H1 (cell line): ENCODE measurements around the gene DOCK6. TPM values are rescaled to one million over a fixed set of nuclear protein-coding genes. Genes with fewer than 3 reads are reported as not detected.
A peak's percentile ranks its signal among the peaks of the same experiment; 100 is the strongest.

Source experiments
- CTCF ChIA-PET: fragments of 300-600 bp; sonication (Branson Sonifier 250); formaldehyde crosslinking; loops from one replicate; lab custom pipeline; 2021; ENCODE audit not compliant: partially characterized antibody; lab: Charles Lee
- POLR2A ChIA-PET: fragments of 300-600 bp; sonication (Branson Sonifier 250); formaldehyde crosslinking; loops from one replicate; lab custom pipeline; 2021; ENCODE audit warnings: inconsistent platforms; ENCODE audit not compliant: partially characterized antibody; lab: Charles Lee
- DNase-seq, 2 experiments: peaks; one replicate each; pipeline versions ENCODE4 v3.0.0 to v3.0.0-alpha.2; 2010 to 2022; ENCODE audit warnings: low spot score in 2 of 2, low read depth in 1 of 2, mixed read lengths in 1 of 2
- FAIRE-seq: peaks from 2 replicates; lab custom pipeline; 2011; peaks lifted over from hg19 to GRCh38; lab: Jason Lieb, UNC
- H2AFZ ChIP-seq: 2 replicates; pipeline ENCODE4 v1.8.1; 2012; ENCODE audit warnings: low read length, inconsistent platforms
- H2AK5ac ChIP-seq: 2 replicates; pipeline ENCODE4 v1.6.1; 2013; ENCODE audit warnings: low read depth, low read length
- H2BK120ac ChIP-seq: replicated peaks from 2 replicates; pipeline ENCODE3; 2013; ENCODE audit warnings: low read depth, low read length, inconsistent platforms
- H2BK12ac ChIP-seq: 2 replicates; pipeline ENCODE4 v1.6.1; 2013; ENCODE audit warnings: low read depth, low read length
- H2BK15ac ChIP-seq: 2 replicates; pipeline ENCODE4 v1.6.1; 2013; ENCODE audit warnings: low read length
- H2BK20ac ChIP-seq: 2 replicates; pipeline ENCODE4 v1.6.1; 2013; ENCODE audit warnings: low read length
- H2BK5ac ChIP-seq: 2 replicates; pipeline ENCODE4 v1.6.1; 2013; ENCODE audit warnings: low read depth, low read length
- H3K14ac ChIP-seq: 2 replicates; pipeline ENCODE4 v1.6.1; 2013; ENCODE audit warnings: inconsistent platforms; ENCODE audit not compliant: insufficient read length
- H3K18ac ChIP-seq: 2 replicates; pipeline ENCODE4 v1.6.1; 2013; ENCODE audit warnings: low read length; ENCODE audit errors: extremely low read depth
- H3K23ac ChIP-seq: 2 replicates; pipeline ENCODE4 v1.6.1; 2013; ENCODE audit warnings: inconsistent platforms; ENCODE audit not compliant: insufficient read length
- H3K23me2 ChIP-seq: 2 replicates; pipeline ENCODE4 v1.6.1; 2013; ENCODE audit warnings: low read depth, low read length
- H3K27ac ChIP-seq: 2 replicates; pipeline ENCODE4 v1.6.1; 2011; ENCODE audit warnings: low read depth, low read length, inconsistent platforms
- H3K27me3 ChIP-seq, 4 experiments: replicated peaks in 1 of 4; 1 replicate in 1 of 4; 2 replicates in 3 of 4; pipeline versions ENCODE4 v1.6.1 to v1.8.1; 2011 to 2013; ENCODE audit warnings: low read length in 3 of 4, mild to moderate bottlenecking in 3 of 4, inconsistent platforms in 2 of 4, mixed read lengths in 2 of 4, moderate library complexity in 1 of 4; ENCODE audit not compliant: control insufficient read depth in 3 of 4, insufficient read depth in 3 of 4; ENCODE audit errors: extremely low read depth in 1 of 4
- H3K36me3 ChIP-seq, 4 experiments: 2 replicates each; pipeline versions ENCODE4 v1.6.1 to v1.8.1; 2011 to 2013; ENCODE audit warnings: mild to moderate bottlenecking in 4 of 4, low read length in 3 of 4, moderate library complexity in 2 of 4, control low read depth in 1 of 4, inconsistent platforms in 1 of 4; ENCODE audit not compliant: insufficient read depth in 4 of 4, control insufficient read depth in 2 of 4
- H3K4ac ChIP-seq: replicated peaks from 2 replicates; pipeline ENCODE3; 2013; ENCODE audit warnings: low read length, low read depth, mixed read lengths, inconsistent platforms; ENCODE audit not compliant: insufficient read length
- H3K4me1 ChIP-seq, 4 experiments: replicated peaks in 1 of 4; 1 replicate in 1 of 4; 2 replicates in 3 of 4; pipeline versions ENCODE4 v1.6.1 to v1.8.1; 2011 to 2013; ENCODE audit warnings: low read length in 3 of 4, inconsistent platforms in 2 of 4, mixed read lengths in 1 of 4; ENCODE audit not compliant: insufficient read depth in 4 of 4, control insufficient read depth in 3 of 4
- H3K4me2 ChIP-seq, 2 experiments: 2 replicates each; pipeline versions ENCODE4 v1.6.1 to v1.8.1; 2011 to 2013; ENCODE audit warnings: low read depth in 2 of 2, low read length in 2 of 2, control low read depth in 1 of 2, inconsistent platforms in 1 of 2, mild to moderate bottlenecking in 1 of 2; ENCODE audit not compliant: insufficient read depth in 1 of 2
- H3K4me3 ChIP-seq, 4 experiments: fragments of 200-600, 300-600 bp in 1 of 4; sonication (generic), shearing (Covaris generic), sonication (Bioruptor Twin) in 1 of 4; 2 replicates each; pipeline versions ENCODE4 v1.5.1 to v1.8.1; 2011 to 2016; ENCODE audit warnings: low read length in 4 of 4, low read depth in 3 of 4, control low read depth in 2 of 4, inconsistent platforms in 2 of 4, mild to moderate bottlenecking in 2 of 4, mixed read lengths in 1 of 4, moderate library complexity in 1 of 4; ENCODE audit not compliant: insufficient read depth in 2 of 4; ENCODE audit errors: extremely low read depth in 1 of 4
- H3K56ac ChIP-seq: replicated peaks from 2 replicates; pipeline ENCODE3; 2013; ENCODE audit warnings: low read depth, mild to moderate bottlenecking, mixed read lengths, low read length, inconsistent platforms; ENCODE audit not compliant: insufficient read length
- H3K79me1 ChIP-seq: 2 replicates; pipeline ENCODE4 v1.6.1; 2013; ENCODE audit warnings: low read depth, low read length, control low read depth
- H3K79me2 ChIP-seq, 2 experiments: 2 replicates each; pipeline versions ENCODE4 v1.6.1 to v1.8.1; 2012 to 2013; ENCODE audit warnings: low read length in 2 of 2, mild to moderate bottlenecking in 2 of 2, inconsistent platforms in 1 of 2; ENCODE audit not compliant: insufficient read depth in 2 of 2, control insufficient read depth in 1 of 2
- H3K9ac ChIP-seq, 4 experiments: replicated peaks in 1 of 4; 1 replicate in 1 of 4; 2 replicates in 3 of 4; pipeline versions ENCODE4 v1.6.1 to v1.8.1; 2011 to 2013; ENCODE audit warnings: low read depth in 3 of 4, low read length in 3 of 4, control low read depth in 2 of 4, mild to moderate bottlenecking in 2 of 4, moderate library complexity in 2 of 4, inconsistent platforms in 1 of 4; ENCODE audit errors: extremely low read depth in 1 of 4
- H3K9me3 ChIP-seq, 2 experiments: 2 replicates each; pipeline versions ENCODE4 v1.6.1 to v1.8.1; 2012 to 2013; ENCODE audit warnings: mild to moderate bottlenecking in 2 of 2, moderate library complexity in 2 of 2, control low read depth in 1 of 2, inconsistent platforms in 1 of 2, low read depth in 1 of 2, low read length in 1 of 2, mixed read lengths in 1 of 2; ENCODE audit not compliant: insufficient read depth in 2 of 2
- H4K20me1 ChIP-seq, 2 experiments: replicated peaks in 1 of 2; 2 replicates each; pipeline versions ENCODE3 to v1.8.1; 2011 to 2013; ENCODE audit warnings: inconsistent platforms in 2 of 2, low read length in 2 of 2, mild to moderate bottlenecking in 1 of 2; ENCODE audit not compliant: insufficient read depth in 2 of 2, control insufficient read depth in 1 of 2
- H4K5ac ChIP-seq: 2 replicates; pipeline ENCODE4 v1.6.1; 2013; ENCODE audit warnings: low read length, low read depth, mixed read lengths, inconsistent platforms; ENCODE audit not compliant: insufficient read length
- H4K8ac ChIP-seq: 2 replicates; pipeline ENCODE4 v1.8.0; 2013; ENCODE audit warnings: mild to moderate bottlenecking, moderate library complexity, low read length, inconsistent platforms; ENCODE audit not compliant: insufficient read depth; ENCODE audit errors: extremely low read depth
- H4K91ac ChIP-seq: replicated peaks from 2 replicates; pipeline ENCODE3; 2013; ENCODE audit warnings: low read length, mixed read lengths, inconsistent platforms; ENCODE audit not compliant: insufficient read length
- FOSL1 ChIP-seq: IDR thresholded peaks from 2 replicates; pipeline ENCODE4 v1.6.1; 2011; ENCODE audit warnings: mild to moderate bottlenecking, low read depth, low read length, moderate library complexity; ENCODE audit not compliant: insufficient read depth
- JUND ChIP-seq: IDR thresholded peaks from 2 replicates; pipeline ENCODE4 v1.6.1; 2011; ENCODE audit warnings: mild to moderate bottlenecking, improper control_type of control experiment, low read length
- KDM1A ChIP-seq: fragments of 200-600, 300-600 bp; sonication (generic); IDR thresholded peaks from 2 replicates; pipeline ENCODE4 v1.7.1; 2016; ENCODE audit warnings: mild to moderate bottlenecking, low read length, borderline replicate concordance
- POLR2A ChIP-seq, 2 experiments: IDR thresholded peaks; 1 replicate in 1 of 2; 2 replicates in 1 of 2; pipeline ENCODE4 v1.6.1; 2011; ENCODE audit warnings: low read depth in 2 of 2, low read length in 2 of 2, mild to moderate bottlenecking in 2 of 2; ENCODE audit errors: control extremely low read depth in 1 of 2
- POLR2AphosphoS5 ChIP-seq: IDR thresholded peaks from 2 replicates; pipeline ENCODE4 v1.6.1; 2011; ENCODE audit warnings: low read depth, low read length
- WGBS, 2 experiments: shearing (Covaris generic) in 1 of 2; methylation state at CpG; one replicate each; pipeline versions ENCODE4 v1.1.6 to v1.1.7; 2013 to 2015; ENCODE audit warnings: low lambda C conversion rate in 2 of 2, mixed read lengths in 2 of 2, inconsistent platforms in 1 of 2, low coverage in 1 of 2, missing lambda C conversion rate in 1 of 2; ENCODE audit not compliant: insufficient replicate concordance in 2 of 2, insufficient coverage in 1 of 2, insufficient read length in 1 of 2; ENCODE audit errors: extremely low coverage in 1 of 2, missing lambda C conversion rate in 1 of 2; 5-methylcytosine and 5-hydroxymethylcytosine counted together
- polyA plus RNA-seq, 7 experiments: library from polyadenylated mRNA; depleted of rRNA in 3 of 7; stranded (reverse) in 5 of 7; unstranded in 2 of 7; fragments of >200 nt in 5 of 7; fragments of 200-250 nt in 2 of 7; gene quantifications; 1 replicate in 5 of 7; 2 replicates in 1 of 7; 4 replicates in 1 of 7; pipeline versions ENCODE4 v1.2.1 to v1.2.3, GENCODE V29; 2011 to 2013; ENCODE audit warnings: missing spikeins in 2 of 7, mixed read lengths in 2 of 7
- total RNA-seq: library from RNA; stranded (reverse); fragmentation: NEBNext Ultra II Directional; extraction: Animal tissue kit (Norgen Biotek cat#: 25700); gene quantifications from 2 replicates; pipeline ENCODE4 v1.2.1, GENCODE V29; 2021
- TF ChIP-seq, protein P1 (sequence below): IDR thresholded peaks from 2 replicates; pipeline ENCODE4 v1.6.1; 2012; ENCODE audit warnings: inconsistent platforms

DOCK6 gene
- total and polyA plus RNA-seq, 2 of the 8 experiments (the other 6 are each of a cell fraction or from before 2014, with no cell fraction given), result 25.5 to 54.7 TPM

DNA sequence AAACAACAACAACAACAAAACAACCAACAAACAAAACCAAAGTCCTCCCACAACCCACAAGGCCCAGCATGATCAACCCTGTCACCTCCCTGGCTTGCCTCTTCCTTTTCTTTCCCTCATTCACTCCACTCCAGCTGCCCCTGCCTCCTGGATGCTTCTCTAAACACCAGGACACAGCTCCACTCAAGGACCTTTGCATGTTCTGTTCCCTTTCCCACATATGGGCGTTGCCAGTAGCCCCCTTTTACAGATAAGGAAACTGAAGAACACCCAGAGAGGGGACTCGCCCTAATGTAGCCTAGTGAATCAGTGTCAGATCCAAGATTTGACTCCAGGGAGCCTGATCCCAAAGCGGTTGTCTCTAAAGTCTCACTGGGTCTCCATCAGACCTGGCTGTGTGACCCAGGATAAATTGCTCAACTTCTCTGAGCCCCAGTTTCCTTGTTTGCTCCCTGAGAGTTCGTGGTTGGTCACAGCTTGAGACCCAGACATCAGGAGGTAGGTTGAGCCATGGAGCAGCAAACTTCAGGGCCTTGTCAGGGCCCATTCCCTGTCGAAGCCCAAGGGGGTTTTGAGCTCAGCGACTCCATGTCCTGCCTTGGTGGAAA lies 3.0 kb upstream of the DOCK6 start:
- no peak overlapping the region for H2BK5ac ChIP-seq
- H3K4ac ChIP-seq, result peak overlapping the region; percentile 69
- TF ChIP-seq, protein P1, sequence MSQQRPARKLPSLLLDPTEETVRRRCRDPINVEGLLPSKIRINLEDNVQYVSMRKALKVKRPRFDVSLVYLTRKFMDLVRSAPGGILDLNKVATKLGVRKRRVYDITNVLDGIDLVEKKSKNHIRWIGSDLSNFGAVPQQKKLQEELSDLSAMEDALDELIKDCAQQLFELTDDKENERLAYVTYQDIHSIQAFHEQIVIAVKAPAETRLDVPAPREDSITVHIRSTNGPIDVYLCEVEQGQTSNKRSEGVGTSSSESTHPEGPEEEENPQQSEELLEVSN, result no peak
- 0 out of 2 replicates have a peak, but pooled peaks have one; percentile 37 for TF ChIP-seq KDM1A
- no peak for TF ChIP-seq POLR2A (IDR thresholded peaks at IDR 0.05; ENCODE audit: control extremely low read depth in 1 of 2, low read depth in 2 of 2, low read length in 2 of 2)
- TF ChIP-seq POLR2AphosphoS5, result no peak
- TF ChIP-seq JUND, result no peak
- no peak for TF ChIP-seq FOSL1
- H4K91ac ChIP-seq, result no peak overlapping the region
- no peak overlapping the region for H2BK12ac ChIP-seq
- H3K79me2 ChIP-seq, result 0 out of 4 replicates have a peak, but pooled peaks cover 0 to 1% of the 10 kb centered on the region in 2 experiments
- H3K9ac ChIP-seq, result no peak overlapping the region
- H3K18ac ChIP-seq, result no peak overlapping the region
- ChIA-PET POLR2A (interaction anchor here (1.4 kb wide), 1 partner anchor 12 kb away, joined by 4 read pairs; no protein-coding TSS in a partner anchor), CTCF (interaction anchor here (0.9 to 2.4 kb wide), 5 partner anchors 8 to 118 kb away, joined by 3 to 16 read pairs (median 3); partner anchors contain the start of gene EPOR)
- WGBS, 2 experiments, result 89% methylated on average over 6 of the region's 6 CpGs; no CpG with 5 or more reads in 1 of the 2 experiments
- no peak overlapping the region; the same call in 1 of the 2 replicates for H2BK15ac ChIP-seq
- H2AFZ ChIP-seq, result no peak overlapping the region
- peaks cover 0 to 9% (median 3%) of the 10 kb centered on the region in 4 experiments; a peak in 5 of 7 replicates for H3K4me1 ChIP-seq
- no peak overlapping the region for H2BK120ac ChIP-seq
- no peak overlapping the region for H3K23ac ChIP-seq
- H3K9me3 ChIP-seq, result no peaks in the 10 kb centered on the region
- H2BK20ac ChIP-seq, result no peak overlapping the region
- no peak overlapping the region for H3K56ac ChIP-seq
- H3K79me1 ChIP-seq, result no peaks in the 10 kb centered on the region
- H3K27me3 ChIP-seq, result no peaks in the 10 kb centered on the region
- H4K20me1 ChIP-seq, result no peaks in the 10 kb centered on the region
- no peak overlapping the region for H3K14ac ChIP-seq
- DNase-seq (no peak), FAIRE-seq (no peak)
- no peaks in the 10 kb centered on the region for H3K36me3 ChIP-seq
- H4K8ac ChIP-seq, result peak overlapping the region; percentile 31; the same call in 1 of the 2 replicates
- H3K27ac ChIP-seq, result no peak overlapping the region
- no peak overlapping the region for H4K5ac ChIP-seq
- no peak overlapping the region for H3K4me3 ChIP-seq
- 0 out of 2 replicates have a peak overlapping the region, but pooled peaks have one; percentile 8 for H2AK5ac ChIP-seq
- no peak overlapping the region for H3K4me2 ChIP-seq
- H3K23me2 ChIP-seq, result no peaks in the 10 kb centered on the region; the same call in 1 of the 2 replicates
